DMS114 treated with DMSO at 0.1 percent for 48 hours (cell line): ENCODE results near the gene CDK11B.
"Not testable (repeated sequence)": the region's sequence is repeated elsewhere in the genome, so short reads cannot be mapped to it uniquely, and the experiment has no call there.

ENCODE experiments used
- DNase-seq: peaks from one replicate; lab custom pipeline; 2025; ENCODE audit not compliant: unreplicated experiment; lab: John Stamatoyannopoulos, UW

The CDK11B gene

GRCh38 chr1:1662830-1663560 lies 4.2 kb upstream of the CDK11B start:
- DNase-seq, result not testable (repeated sequence)

GRCh38 chr1:1662392-1662791 lies 3.6 kb upstream of the CDK11B start:
- not testable (repeated sequence) for DNase-seq

- not testable (repeated sequence) for DNase-seq
These were observed 10.5 kb downstream of the CDK11B start for GRCh38 chr1:1648265-1648664.

- not testable (repeated sequence) for DNase-seq
These were observed 11.1 kb downstream of the CDK11B start for GRCh38 chr1:1647567-1648241.

GRCh38 chr1:1646326-1646725 lies 12.5 kb downstream of the CDK11B start:
- DNase-seq, result not testable (repeated sequence)

GRCh38 chr1:1640711-1641461 lies 17.9 kb downstream of the CDK11B start:
- not testable (repeated sequence) for DNase-seq

GRCh38 chr1:1640081-1640480 lies 18.7 kb downstream of the CDK11B start:
- DNase-seq, result not testable (repeated sequence)

- DNase-seq, result not testable (repeated sequence)
These were observed 19.4 kb downstream of the CDK11B start for GRCh38 chr1:1639368-1639767.

GRCh38 chr1:1638528-1638927 lies 20.3 kb downstream of the CDK11B start:
- not testable (repeated sequence) for DNase-seq

GRCh38 chr1:1637479-1637875 lies 21.3 kb downstream of the CDK11B start:
- DNase-seq, result not testable (repeated sequence)

- not testable (repeated sequence) for DNase-seq
These were observed 22.0 kb downstream of the CDK11B start for GRCh38 chr1:1636621-1637478.

GRCh38 chr1:1634613-1635012 lies 24.2 kb downstream of the CDK11B start:
- not testable (repeated sequence) for DNase-seq

GRCh38 chr1:1633409-1633808 lies 25.4 kb downstream of the CDK11B start:
- DNase-seq, result not testable (repeated sequence)

GRCh38 chr1:1631782-1632420 lies 26.9 kb downstream of the CDK11B start, which contains the start of gene MMP23B:
Gene MMP23B (plus strand): TSS chr1:1632173. CDS start chr1:1632219, 46 bp downstream.
- DNase-seq, result no peak

GRCh38 chr1:1630965-1631781 lies 27.6 kb downstream of the CDK11B start:
- no peak for DNase-seq

GRCh38 chr1:1630191-1630964 lies 28.4 kb downstream of the CDK11B start:
- DNase-seq, result no peak

- DNase-seq, result no peak
These were observed 29.2 kb downstream of the CDK11B start for GRCh38 chr1:1629430-1630190.
